Measurements from ENCODE around the gene CNST.
"Not testable (repeated sequence)": the region's sequence is repeated elsewhere in the genome, so short reads cannot be mapped to it uniquely, and the experiment has no call there.

The CNST gene

DNA sequence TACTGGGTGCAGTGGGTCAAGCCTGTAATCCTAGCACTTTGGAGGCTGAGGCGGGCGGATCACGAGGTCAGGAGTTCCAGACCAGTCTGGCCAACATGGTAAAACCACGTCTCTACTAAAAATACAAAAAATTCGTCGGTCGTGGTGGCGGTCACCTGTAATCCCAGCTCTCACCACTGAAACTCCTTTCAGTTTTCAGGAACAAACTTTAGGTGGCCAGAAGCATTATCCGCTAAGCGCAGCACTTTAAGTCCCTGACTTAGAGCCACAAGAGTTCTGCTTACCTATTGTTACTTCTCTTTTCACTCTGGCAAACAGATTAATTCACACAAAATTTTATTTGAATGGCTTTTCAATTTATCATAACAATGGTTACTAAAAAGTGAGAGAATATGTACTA lies 5.4 kb upstream of the CNST start:
- not testable (repeated sequence) for DNase-seq

DNA sequence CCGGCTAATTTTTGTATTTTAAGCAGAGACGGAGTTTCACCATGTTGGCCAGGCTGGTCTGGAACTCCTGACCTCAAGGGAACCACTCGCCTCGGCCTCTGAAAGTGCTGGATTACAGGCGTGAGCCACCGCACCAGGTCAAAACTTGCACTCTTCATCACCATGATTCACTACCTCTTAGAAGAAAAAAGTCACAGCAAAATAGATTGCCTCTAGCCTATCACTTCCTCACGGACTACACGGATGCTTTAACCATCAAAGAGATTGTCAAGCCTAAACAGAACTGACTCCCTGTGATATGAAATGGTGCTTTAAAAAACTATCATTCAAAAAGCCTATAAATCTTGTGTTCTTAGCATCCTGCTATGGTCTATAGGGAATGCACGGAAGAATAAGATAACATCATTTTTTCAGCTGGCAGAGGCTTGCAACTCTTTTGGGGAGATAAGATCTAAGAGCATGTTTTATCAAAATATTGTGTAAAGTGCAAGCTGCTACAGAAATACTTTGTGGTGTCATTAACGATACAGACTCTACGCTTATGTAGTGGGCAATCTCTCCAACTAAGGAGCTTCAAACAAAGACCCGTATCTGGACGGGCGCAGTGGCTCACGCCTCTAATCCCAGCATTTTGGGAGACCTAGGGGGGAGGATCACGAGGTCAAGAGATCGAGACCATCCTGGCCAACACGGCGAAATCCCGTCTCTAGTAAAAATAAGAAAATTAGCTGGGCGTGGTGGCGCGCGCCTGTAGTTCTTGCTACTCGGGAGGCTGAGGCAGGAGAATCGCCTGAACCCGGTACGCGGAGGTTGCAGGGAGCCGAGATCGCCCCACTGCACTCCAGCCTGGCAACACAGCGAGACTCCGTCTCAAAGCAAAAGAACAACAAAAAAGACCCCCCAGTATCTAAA lies 1.2 kb upstream of the CNST start:
- DNase-seq, result peak in 1 of 5 experiments; percentile 18

DNA sequence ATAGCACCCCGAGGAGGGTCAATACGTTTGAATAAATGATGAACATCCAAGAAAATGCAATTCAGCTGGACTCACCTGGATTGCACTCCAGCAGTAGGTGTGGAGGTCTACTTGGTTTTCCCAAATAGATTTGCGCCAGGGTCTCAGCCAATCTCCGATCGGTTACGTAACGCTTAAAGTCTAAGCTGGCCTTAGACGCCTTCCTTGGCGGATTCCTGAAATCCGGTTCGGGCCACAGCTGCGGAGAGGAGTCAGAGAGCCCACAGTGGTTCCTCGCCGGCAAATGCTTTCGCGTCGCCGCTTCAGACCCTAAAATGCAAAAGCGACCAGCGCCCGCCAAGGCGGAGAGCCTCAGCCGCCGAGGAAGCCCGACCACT lies 517 bp upstream of the CNST start:
- DNase-seq, result no peak

DNA sequence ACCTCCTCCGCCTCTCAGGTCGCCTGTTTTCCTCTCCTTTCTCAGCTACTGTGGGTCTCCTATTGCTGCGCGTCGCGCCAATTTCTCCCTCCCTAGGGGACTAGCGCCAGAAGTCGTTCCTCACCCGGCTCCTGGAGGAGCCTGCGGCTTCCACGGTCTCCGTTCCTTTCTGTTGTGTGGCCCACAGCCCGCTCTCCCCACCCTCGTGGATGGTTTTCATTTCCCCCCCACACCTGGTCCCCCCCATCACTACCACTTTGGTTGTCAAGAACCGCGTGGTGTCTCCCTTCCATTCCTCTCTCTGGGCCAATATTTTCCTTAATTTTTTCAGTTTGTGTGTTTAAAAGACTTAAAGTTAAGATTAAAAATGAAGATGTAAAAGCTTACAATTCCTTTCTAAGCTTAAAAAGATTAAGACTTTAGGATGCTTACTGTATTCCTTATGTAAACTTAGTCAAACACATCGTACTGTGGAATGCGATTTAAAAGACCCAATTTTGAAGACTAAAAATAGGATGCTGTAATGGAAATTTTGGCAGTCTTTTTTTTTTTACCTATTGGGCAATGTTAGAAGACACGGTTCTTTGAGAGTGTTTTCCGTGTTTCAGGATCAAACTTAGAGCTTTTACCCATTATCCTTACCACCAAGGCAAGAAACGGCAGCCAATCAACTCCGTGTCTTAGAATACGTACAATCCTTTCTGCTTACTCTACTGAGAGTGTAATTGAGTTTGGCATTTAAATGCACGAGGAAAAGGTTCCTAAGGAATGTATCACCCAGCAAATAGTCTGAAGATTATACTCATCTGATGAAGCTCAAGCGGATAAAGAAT lies 773 bp downstream of the CNST start:
- DNase-seq, result peak in 2 of 5 experiments; percentile 37 to 43

DNA sequence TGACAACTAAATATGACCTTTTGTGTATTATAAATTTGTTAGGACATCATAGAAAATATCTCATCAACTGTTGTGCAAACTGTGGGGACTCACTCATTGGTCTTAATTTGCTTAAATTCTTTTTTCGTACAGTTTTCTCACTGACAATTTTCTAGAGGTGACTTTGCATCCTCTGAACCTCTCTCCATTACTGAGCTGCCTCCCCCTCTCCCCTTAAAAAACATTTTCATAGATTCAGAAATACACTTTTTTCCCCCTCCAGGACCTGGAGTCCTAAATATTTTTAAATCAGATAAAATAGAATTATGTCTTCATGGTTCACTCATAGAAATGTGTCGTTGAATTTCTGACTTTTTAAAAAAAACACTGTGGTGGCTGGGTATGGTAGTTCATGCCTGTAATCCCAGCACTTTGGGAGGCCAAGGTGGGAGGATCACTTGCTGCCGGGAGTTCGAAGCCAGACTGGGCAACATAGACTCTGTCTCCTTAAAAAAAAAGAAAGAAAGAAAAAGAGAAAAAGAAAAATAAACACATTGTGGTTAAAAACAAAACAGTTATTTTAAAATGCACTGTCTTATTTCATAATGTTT lies 1.5 kb downstream of the CNST start:
- no peak for DNase-seq

DNA sequence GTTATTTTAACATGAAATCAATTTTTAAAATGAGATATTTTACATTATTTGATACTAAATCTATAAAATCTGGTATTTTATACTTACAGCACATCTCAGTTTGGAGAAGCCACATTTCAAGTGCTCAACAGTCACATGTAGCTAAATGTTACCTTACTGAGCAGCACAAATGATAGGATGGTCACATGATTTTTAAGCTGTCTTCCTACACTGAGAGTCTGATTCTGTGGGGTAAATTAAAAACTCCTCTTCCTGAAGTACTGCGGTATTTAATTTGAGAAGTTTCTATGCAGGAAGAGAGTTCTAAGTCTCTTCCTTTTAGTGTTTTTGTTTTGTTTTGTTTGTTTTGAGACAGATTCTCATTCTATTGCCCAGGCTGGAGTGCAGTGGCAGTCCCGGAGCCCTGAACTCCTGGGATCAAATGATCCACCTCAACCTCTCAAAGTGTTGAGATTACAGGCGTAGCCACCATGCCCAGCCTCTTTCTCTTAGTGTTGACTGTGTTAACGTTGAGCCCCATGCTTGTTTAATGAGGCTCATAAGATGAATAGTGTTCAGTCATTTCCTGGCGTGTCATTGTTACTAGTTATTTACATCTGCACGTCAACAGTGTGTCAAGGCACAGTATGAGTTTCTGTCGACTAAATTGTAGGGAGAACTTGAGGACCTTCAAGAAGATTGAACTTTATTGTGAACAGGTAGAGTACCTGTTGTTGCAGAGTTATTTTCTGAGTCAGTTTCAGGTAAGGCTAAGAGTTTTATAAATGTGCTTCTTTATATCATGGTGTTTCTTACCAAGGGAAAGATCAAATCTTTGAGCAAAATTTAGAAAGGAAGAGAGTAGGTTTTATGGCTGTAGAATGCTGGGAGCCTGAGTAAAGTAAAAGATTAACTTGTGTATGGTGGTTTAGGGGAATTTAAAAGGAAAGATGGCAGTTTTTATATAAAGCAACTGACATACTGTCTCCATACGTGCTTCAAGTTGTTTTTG lies 3.3 kb downstream of the CNST start:
- peak in 3 of 5 experiments; percentile 10 to 84 (median 27) for DNase-seq

DNA sequence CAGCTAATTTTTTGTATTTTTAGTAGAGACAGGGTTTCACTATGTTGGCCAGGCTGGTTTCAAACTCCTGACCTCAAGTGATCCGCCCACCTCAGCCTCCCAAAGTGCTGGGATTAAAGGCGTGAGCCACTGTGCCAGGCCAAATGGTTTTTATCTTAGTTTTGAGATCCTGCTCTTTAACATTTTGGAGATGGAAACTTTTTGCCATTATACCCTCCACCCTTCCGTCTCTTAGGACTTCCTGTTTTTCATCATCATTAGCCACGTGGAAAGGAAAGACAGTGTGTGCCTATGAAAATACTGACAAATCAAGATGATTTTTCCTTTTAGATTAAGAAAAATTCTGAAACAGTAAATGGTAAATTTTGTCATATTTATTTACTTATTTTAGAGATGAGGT lies 5.1 kb downstream of the CNST start:
- DNase-seq, result peak in 1 of 5 experiments; percentile 32

DNA sequence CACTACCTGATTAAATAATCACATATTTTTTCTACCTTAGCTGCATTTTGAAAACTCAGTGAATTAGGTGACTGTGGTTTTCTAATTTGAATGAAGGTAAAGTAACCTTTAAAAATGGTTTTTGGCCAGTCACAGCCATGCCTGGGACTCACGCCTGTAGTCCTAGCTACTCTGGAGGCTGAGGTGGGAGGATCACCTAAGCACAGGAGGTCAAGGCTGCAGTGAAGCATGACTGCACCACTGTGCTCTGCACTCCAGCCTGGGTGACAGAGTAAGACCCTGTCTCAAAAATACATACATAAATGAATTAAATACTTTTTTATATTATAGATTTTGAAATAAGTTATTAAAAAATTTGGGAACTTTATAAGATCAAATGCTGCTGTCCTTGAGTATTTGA lies 5.7 kb downstream of the CNST start:
- DNase-seq, result no peak

DNA sequence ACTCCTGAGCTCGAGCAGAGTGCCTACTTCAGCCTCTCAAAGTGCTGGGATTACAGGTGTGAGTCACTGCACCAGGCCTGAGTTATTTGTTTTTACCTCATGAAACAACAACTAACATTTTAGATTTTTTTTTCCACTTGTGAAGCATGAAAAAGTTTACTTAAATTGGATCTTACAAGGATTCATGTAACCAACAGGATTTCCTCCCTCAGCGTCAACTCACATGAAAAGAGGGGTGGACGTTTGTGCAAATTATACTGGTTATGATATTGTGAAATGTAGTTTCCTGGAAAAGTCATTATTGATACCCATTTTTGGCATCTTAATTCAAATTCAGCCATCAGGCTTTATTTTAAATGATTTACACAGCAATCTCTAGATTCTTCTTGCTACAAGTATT lies 6.5 kb downstream of the CNST start:
- DNase-seq, result no peak

DNA sequence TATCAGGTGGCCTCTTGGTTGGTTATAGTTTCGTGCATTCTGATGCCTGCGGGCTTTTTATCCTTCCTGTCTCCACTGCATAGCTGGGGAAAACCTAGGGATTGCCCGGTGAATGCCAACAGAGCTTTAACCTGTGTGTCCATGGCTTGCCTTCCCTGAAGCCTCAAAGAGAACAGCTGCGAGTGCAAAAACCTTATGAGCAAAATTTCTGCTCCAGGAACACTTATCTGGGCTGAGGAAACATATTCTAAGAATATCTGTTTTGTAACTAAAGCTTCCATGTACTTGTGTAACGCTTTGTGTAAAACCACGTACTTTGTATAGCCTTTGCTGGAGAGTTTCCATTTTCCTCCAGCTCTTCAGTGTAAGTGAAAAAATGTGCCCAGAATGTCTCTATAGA lies 7.2 kb downstream of the CNST start:
- DNase-seq, result no peak

DNA sequence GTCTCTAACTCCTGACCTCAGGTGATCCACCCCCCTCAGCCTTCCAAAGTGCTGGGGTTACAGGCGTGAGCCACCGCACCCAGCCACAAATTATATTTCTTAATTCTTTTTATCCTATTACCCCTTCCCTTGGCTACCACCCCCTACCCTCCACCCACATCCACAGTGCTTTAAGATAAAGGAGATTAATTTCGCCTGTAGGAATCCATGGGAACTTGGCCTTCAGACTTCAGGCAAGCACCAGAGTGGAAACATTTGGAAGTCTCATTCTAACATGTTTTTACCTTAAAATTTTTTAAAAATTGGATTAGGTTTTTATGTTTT lies 10.4 kb downstream of the CNST start:
- DNase-seq, result no peak

DNA sequence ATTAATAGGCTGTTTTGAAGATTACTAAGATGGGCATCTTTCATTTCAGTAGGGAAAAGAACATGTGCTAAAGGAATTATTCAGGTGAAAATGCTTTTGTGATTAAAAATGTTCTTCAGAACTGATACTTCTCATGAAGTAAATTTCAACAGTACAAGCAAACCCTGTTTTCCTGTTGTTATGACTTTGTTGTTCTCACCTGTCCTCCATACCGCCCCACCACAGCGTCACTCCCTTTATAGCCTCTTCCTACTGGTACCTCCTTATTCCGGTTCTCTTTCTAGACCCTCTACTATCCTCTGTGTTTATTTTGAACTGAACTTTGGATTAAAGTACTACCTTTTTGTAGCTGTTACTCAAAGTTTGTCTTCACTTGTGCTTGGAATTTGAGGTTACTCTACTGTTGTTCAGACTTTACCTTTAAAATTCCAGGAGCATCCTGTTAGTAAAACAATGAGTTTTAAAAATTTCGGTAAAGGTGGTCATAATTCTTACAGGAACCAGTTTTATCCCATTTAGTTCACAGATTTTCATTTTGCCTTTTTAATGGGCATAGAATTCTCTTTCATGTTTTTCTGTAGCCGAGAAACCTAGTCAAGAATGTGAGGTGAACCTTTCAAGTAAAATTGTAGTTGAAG lies 10.9 kb downstream of the CNST start:
- DNase-seq, result peak in 1 of 5 experiments; percentile 10

DNA sequence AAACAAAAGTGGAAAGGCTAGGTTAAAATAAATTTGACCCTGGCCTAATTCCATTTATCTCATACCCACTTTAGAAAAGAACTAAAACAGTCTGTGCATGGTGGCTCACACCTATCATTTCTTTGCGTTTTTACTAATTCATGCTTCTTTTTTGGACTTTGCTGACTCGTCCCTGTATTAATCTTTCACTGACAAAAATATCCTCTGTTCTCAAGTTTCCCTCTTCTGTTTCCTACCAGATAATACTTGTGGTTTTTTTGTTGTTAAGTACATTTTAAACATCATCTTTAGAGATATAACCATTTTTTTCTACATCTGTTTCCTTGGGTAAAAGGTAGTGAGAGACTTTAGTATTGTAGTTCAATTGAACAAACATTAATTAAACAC lies 11.5 kb downstream of the CNST start:
- DNase-seq, result no peak

DNA sequence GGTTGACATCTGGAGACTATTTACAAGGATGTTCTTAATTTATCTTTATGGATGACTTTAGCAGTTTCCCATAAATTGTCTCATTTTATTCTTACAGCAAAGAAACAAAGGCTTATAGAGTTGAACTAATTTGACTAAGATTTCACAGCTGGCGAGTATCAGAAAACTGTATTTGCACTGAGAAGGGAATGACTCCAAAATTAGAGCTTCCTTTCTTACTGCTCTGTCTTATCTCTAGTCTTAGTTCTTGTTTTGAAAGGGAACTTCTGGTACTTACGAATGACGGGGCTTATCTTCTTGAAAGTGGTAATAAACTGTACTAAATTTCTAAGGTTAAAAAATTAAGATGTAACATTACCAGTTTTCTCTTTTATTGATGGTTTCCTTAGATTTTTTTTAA lies 13.6 kb downstream of the CNST start:
- peak in 1 of 5 experiments; percentile 26 for DNase-seq

DNA sequence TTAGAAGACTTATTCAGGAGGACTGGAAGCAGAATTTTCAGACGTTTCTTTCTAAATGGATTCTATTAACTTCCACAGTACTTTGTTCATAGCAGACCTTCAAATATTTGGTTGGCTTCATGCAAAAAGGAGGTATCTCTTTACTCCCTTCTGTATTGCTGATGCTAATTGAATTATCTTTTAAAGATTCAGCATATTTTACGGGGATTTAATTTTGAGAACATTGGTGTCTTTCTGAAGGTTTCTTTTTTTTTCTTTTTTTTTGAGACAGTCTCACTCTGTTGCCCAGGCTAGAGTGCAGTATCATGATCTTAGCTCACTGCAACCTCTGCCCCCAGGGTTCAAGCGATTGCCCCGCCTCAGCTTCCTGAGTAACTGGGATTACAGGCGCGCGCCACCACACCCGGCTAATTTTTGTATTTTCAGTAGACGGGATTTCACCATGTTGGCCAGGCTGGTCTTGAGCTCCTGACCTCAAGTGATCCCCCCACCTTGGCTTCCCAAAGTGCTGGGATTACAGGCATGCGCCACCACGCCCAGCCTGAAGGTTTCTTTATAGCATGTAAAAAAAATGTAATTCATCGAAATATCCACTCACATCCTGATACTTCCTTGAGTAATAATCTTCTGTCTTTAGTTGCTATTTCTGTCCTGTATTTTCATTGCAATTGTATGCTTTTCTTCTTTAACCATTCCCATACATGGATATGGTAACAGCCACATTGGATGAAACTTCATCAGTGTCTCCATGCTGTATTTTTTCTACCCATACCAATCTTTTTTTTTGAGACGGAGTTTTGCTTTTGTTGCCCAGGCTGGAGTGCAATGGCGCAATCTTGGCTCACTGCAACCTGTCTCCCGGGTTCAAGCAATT lies 14.5 kb downstream of the CNST start:
- no peak for DNase-seq

DNA sequence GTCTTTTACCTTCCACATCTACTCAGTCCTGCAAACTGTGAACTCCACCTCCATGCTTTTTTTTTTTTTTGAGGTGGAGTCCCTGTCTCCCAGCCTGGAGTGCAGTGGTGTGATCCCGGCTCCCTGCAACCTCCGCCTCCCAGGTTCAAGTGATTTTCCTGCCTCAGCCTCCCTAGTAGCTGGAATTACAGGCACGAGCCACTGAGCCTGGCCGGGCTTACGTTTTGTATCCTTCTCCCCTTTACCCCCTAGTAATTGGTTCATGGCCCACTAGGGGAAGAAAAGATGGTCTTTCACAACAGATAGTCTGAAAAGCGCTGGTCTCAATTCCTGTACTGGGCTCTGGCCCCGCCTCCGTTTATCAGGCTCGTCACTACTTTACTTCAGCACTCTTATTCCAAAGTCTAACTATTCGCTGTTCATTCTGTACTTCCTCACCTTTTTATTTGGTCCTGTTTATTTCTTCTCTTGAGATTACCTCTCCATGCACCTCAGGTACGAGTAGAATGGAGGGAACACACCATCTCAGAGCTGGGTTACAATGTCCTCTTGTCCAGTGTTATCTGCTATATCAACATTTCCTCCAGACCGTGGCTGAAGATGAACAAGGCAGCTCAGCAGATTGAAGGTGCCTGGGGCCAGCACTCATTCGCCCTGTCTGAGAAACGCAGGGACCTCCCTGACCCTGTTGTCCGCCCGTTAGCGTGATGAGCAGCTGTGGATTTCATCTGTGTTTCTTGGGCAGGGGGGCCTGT lies 16.2 kb downstream of the CNST start:
- no peak for DNase-seq

DNA sequence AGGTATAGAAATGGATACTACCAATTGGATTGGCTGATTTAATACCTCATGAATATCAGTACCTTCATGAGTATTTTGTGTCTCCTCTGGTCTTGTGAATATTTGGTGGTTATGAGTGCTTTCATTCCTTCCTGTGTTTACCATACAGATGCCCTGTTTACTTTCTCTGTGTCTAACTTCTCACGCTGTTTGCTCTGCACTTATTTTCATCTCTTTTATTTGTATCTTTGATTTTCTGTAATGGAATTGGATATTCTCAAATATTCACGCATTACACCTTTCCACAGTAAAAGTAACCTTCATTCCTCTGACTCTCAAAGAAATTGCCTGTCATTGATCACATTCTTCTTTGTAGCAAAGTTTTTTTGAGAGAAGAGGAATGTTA lies 16.8 kb downstream of the CNST start:
- no peak for DNase-seq

DNA sequence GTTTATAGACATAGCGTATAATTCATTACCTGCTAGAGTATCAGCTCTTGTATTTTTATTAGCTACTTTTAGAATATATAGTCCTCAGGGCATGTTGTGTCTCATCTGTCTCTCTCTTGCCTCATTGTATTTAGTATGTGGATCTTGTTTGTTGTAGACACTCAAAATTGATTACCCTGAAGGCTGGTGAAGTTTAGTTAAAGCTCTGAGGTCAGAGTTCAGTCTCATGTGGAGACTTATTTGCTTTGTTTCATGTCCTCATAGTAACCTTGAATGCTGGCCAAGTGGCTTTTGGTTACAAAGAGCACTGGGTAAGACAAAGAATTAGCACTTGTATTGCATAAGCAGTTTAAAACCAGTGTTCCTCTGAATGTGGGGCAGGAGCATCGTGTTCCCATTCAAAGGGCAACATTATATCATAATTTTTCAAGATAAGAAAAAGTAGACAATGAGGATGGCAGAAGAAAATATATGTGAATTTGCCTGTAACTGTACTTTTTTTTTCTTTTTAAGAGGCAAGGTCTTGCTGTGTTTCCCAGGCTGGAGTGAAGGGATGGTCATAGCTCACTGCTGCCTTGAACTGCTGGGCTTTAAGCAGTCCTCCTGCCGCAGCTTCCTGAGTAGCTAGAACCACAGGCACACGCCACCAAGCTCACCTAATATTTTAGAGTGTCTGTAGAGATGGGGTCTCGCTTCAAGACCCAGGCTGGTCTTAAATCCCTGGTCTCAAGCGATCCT lies 17.4 kb downstream of the CNST start:
- no peak for DNase-seq

DNA sequence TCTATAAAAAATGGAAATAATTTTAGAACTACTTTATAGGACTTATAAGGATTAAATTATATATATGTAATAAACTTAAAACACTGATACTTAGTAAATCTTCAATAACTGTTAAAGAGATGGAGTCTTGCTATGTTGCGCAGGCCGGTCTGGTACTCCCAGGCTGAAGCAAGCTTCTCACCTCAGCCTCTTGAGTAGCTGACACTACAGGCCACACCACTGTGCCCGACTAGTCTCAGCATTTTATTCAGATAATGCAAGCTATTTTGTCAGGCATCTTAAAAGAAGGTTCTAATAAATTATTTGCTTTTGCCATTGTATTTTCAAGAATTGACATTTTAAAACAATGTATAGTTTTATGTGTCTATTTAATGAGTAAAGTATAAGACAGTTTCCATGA lies 20.8 kb downstream of the CNST start:
- DNase-seq, result no peak

Data from T-helper 2 cell (primary cell).